B cell (primary cell): ENCODE data around the gene NFIC. TPM values are rescaled to one million over a fixed set of nuclear protein-coding genes. Genes with fewer than 3 reads are reported as not detected.
"Not testable (repeated sequence)": the region's sequence is repeated elsewhere in the genome, so short reads cannot be mapped to it uniquely, and the experiment has no call there.

Source experiments
- ATAC-seq: fragments of 200-7000 bp; cut with Tn5 transposase; one replicate; pipeline ENCODE4 v1.10.0; 2021; ENCODE audit warnings: low read depth, mild to moderate bottlenecking, moderate number of reproducible peaks, moderate library complexity
- CTCF ChIA-PET: fragments of 350-600 bp; sonication (Branson Sonifier 250); formaldehyde crosslinking; loops from one replicate; lab custom pipeline; 2021; ENCODE audit warnings: antibody characterized with exemption, inconsistent platforms; lab: Charles Lee
- POLR2A ChIA-PET: fragments of 350-600 bp; sonication (Branson Sonifier 250); formaldehyde crosslinking; loops from one replicate; lab custom pipeline; 2021; ENCODE audit warnings: antibody characterized with exemption; lab: Charles Lee
- DNase-seq: peaks from one replicate; pipeline ENCODE4 v3.0.0; 2013
- H2AFZ ChIP-seq: 2 replicates; pipeline ENCODE4 v1.6.1; 2012; ENCODE audit warnings: mild to moderate bottlenecking, low read depth, low read length; ENCODE audit not compliant: insufficient read depth, poor library complexity, severe bottlenecking
- H3K27ac ChIP-seq, 2 donors: 1 replicate in 1 of 2; 2 replicates in 1 of 2; pipeline ENCODE4 v1.5.1; 2012 to 2013; ENCODE audit warnings: low read length in 2 of 2, mild to moderate bottlenecking in 2 of 2, moderate library complexity in 1 of 2
- H3K27me3 ChIP-seq, 4 experiments: fragments of 200-600 bp in 1 of 4; sonication (generic) in 1 of 4; replicated peaks in 1 of 4; 1 replicate in 2 of 4; 2 replicates in 2 of 4; pipeline versions ENCODE4 v1.6.1 to v1.7.0; 2013 to 2016; ENCODE audit warnings: low read length in 3 of 4, mild to moderate bottlenecking in 2 of 4, mixed read lengths in 1 of 4, moderate library complexity in 1 of 4; ENCODE audit not compliant: insufficient read depth in 4 of 4, control insufficient read depth in 3 of 4; ENCODE audit errors: control extremely low read depth in 1 of 4
- H3K36me3 ChIP-seq, 2 experiments: replicated peaks in 1 of 2; 1 replicate in 1 of 2; 2 replicates in 1 of 2; pipeline versions ENCODE4 v1.6.1 to v1.7.1; 2013; ENCODE audit warnings: low read length in 1 of 2; ENCODE audit not compliant: insufficient read depth in 2 of 2, control insufficient read depth in 1 of 2; ENCODE audit errors: control extremely low read depth in 1 of 2, extremely low read depth in 1 of 2
- H3K4me1 ChIP-seq, 2 donors: fragments of 200-600 bp in 1 of 2; sonication (generic) in 1 of 2; 1 replicate in 1 of 2; 2 replicates in 1 of 2; pipeline versions ENCODE4 v1.5.1 to v1.6.1; 2013 to 2017; ENCODE audit warnings: low read length in 2 of 2; ENCODE audit not compliant: control insufficient read depth in 2 of 2, insufficient read depth in 2 of 2
- H3K4me2 ChIP-seq: replicated peaks from 2 replicates; pipeline ENCODE3; 2012; ENCODE audit warnings: mild to moderate bottlenecking, low read depth, low read length; ENCODE audit not compliant: poor library complexity, severe bottlenecking
- H3K4me3 ChIP-seq, 5 experiments: fragments of 200-600 bp in 1 of 5; sonication (generic) in 1 of 5; 1 replicate in 3 of 5; 2 replicates in 2 of 5; pipeline versions ENCODE4 v1.5.1 to v1.7.0; 2011 to 2016; ENCODE audit warnings: low read length in 4 of 5, mild to moderate bottlenecking in 4 of 5, low read depth in 2 of 5, control low read depth in 1 of 5, moderate library complexity in 1 of 5; ENCODE audit not compliant: insufficient read depth in 1 of 5; ENCODE audit errors: control extremely low read depth in 1 of 5, extremely low read depth in 1 of 5
- H3K79me2 ChIP-seq: fragments of 200-600 bp; sonication (generic); one replicate; pipeline ENCODE4 v1.6.0; 2016; ENCODE audit warnings: low read length; ENCODE audit not compliant: control insufficient read depth, insufficient read depth
- H3K9ac ChIP-seq: fragments of 200-600 bp; sonication (generic); 2 replicates; pipeline ENCODE4 v1.6.1; 2017; ENCODE audit warnings: mild to moderate bottlenecking, low read length, moderate library complexity
- H3K9me3 ChIP-seq, 3 donors: one replicate each; pipeline versions ENCODE4 v1.6.1 to v1.7.1; 2013; ENCODE audit warnings: low read length in 2 of 3; ENCODE audit not compliant: control insufficient read depth in 2 of 3, insufficient read depth in 1 of 3; ENCODE audit errors: control extremely low read depth in 1 of 3
- H4K20me1 ChIP-seq: 2 replicates; pipeline ENCODE4 v1.6.0; 2012; ENCODE audit warnings: mild to moderate bottlenecking, low read length; ENCODE audit not compliant: insufficient read depth, control insufficient read depth, poor library complexity, severe bottlenecking
- H3K27ac Mint-ChIP-seq: one replicate; pipeline ENCODE4 v1.8.0; 2021; ENCODE audit warnings: mixed read lengths
- H3K27me3 Mint-ChIP-seq: one replicate; pipeline ENCODE4 v1.8.0; 2021; ENCODE audit warnings: mixed read lengths
- H3K4me1 Mint-ChIP-seq: one replicate; pipeline ENCODE4 v1.8.0; 2021; ENCODE audit warnings: mixed read lengths
- H3K4me3 Mint-ChIP-seq: one replicate; pipeline ENCODE4 v1.8.0; 2021; ENCODE audit warnings: mixed read lengths
- H3K9me3 Mint-ChIP-seq: one replicate; pipeline ENCODE4 v1.8.0; 2022; ENCODE audit warnings: mixed read lengths; ENCODE audit not compliant: insufficient read depth
- EZH2 ChIP-seq: IDR thresholded peaks from 2 replicates; pipeline ENCODE4 v1.6.1; 2012; ENCODE audit warnings: borderline replicate concordance, low read depth, mild to moderate bottlenecking, moderate library complexity, low read length; ENCODE audit not compliant: insufficient read depth, poor library complexity, severe bottlenecking
- WGBS: methylation state at CpG from one replicate; pipeline ENCODE4 v1.1.5; 2013; ENCODE audit warnings: missing lambda C conversion rate; ENCODE audit not compliant: insufficient coverage; 5-methylcytosine and 5-hydroxymethylcytosine counted together
- intact Hi-C: fragments of 100-400 bp; cut with micrococcal nuclease; formaldehyde crosslinking; loops from one replicate; pipeline ENCODE4 v1.10.0; 2022
- polyA plus RNA-seq: library from polyadenylated mRNA; depleted of rRNA; stranded (reverse); fragments of >200 nt; gene quantifications from 2 replicates; pipeline ENCODE4 v1.2.3, GENCODE V29; 2012
- total RNA-seq, 2 donors: library from RNA; stranded (reverse); fragments of 120-200 nt in 1 of 2; gene quantifications; 1 replicate in 1 of 2; 2 replicates in 1 of 2; pipeline versions ENCODE4 v1.2.3 to v1.2.4, GENCODE V29; 2013 to 2022
- TF ChIP-seq, protein P1 (sequence below): fragments of 200-600 bp; IDR thresholded peaks from one replicate; pipeline ENCODE4 v1.8.0; 2022; ENCODE audit warnings: antibody characterized with exemption, mild to moderate bottlenecking

The NFIC gene
- total and polyA plus RNA-seq, 2 donors (not counting 1 experiment from before 2014, with no cell fraction given), result 3.8 to 23.6 TPM

DNA sequence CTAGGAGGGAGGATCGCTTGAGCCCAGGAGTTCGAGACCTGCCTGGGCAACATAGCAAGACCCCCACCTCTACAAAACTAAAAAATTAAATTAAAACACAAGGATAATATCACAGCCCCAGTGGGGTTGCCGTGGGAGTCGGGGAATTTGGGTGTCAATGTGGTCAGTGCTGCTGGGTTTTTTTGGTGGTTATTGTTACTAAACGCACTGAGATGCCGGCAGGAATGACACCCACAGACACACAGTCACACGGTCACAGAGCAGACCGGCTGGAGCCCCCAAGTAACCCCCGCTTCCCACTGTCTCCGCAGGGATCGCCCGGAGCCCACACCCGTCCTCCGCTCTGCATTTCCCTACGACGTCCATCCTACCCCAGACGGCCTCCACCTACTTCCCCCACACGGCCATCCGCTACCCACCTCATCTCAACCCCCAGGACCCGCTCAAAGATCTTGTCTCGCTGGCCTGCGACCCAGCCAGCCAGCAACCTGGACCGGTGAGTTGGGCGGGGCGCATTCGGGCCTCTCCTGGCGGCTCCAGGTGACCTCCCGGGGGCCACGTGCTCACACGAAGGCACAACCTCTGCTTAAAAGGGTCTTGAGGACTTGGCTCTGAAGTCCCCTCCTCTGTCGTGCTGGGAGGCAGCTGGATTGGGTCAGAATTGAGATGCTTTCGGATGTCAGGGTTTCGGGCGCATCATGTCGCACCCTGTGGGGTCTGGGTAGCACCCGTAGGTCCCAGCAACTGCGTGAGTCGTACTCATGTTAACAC, 86.0 kb downstream of the NFIC start:
- no peaks in the 10 kb centered on the region for H3K4me1 Mint-ChIP-seq
- H3K9me3 ChIP-seq, result no peaks in the 10 kb centered on the region

DNA sequence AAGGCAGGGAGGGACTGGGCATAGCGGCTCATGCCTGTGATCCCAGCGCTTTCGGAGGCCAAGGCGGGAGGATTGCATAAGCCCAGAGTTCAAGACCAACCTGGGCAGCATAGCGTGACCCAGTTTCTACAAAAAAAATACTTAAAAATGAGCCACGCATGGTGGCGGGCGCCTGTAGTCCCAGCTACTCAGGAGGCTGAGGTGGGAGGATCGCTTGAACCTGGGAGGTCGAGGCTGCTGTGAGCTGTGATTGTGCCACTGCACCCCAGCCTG, 86.5 kb downstream of the NFIC start:
- H3K4me3 ChIP-seq, H3K27ac ChIP-seq, H4K20me1 ChIP-seq, ATAC-seq, H3K27me3 Mint-ChIP-seq, H2AFZ ChIP-seq, H3K27ac Mint-ChIP-seq, H3K4me2 ChIP-seq, H3K4me1 ChIP-seq, intact Hi-C loops, H3K79me2 ChIP-seq, H3K4me1 Mint-ChIP-seq, H3K9me3 ChIP-seq, H3K27me3 ChIP-seq, H3K4me3 Mint-ChIP-seq, DNase-seq, H3K9ac ChIP-seq, H3K9me3 Mint-ChIP-seq, POLR2A ChIA-PET: not testable (repeated sequence)
- 100% methylated on average over 7 of the region's 10 CpGs for WGBS
- peaks cover 0 to 27% of the 10 kb centered on the region in 2 experiments for H3K36me3 ChIP-seq
- CTCF ChIA-PET, result interaction anchor here (0.6 kb wide), 1 partner anchor 20 kb away, joined by 3 read pairs; no protein-coding TSS in a partner anchor

More for the DNA sequence above, 86.0 kb downstream of the NFIC start:
- 96% methylated on average over 32 of the region's 38 CpGs for WGBS
- intact Hi-C loops, result no loop called here
- H3K36me3 ChIP-seq, result peaks cover 0 to 27% of the 10 kb centered on the region in 2 experiments
- H3K27me3 ChIP-seq, result no peaks in the 10 kb centered on the region
- H3K27ac ChIP-seq, result no peak overlapping the region
- Mint-ChIP-seq H3K9me3 (no peaks in the 10 kb centered on the region), H3K27ac (no peak overlapping the region), H3K27me3 (no peaks in the 10 kb centered on the region), H3K4me3 (no peak overlapping the region)
- CTCF ChIA-PET, result interaction anchor here (0.6 to 0.7 kb wide), 2 partner anchors 20 to 159 kb away, joined by 3 to 4 read pairs; no protein-coding TSS in a partner anchor
- H3K4me1 ChIP-seq, result no peaks in the 10 kb centered on the region
- H3K4me3 ChIP-seq, result no peak overlapping the region
- no peak overlapping the region for H3K9ac ChIP-seq
- no peaks in the 10 kb centered on the region for H3K79me2 ChIP-seq
- no peak for TF ChIP-seq EZH2
- TF ChIP-seq, protein P1, sequence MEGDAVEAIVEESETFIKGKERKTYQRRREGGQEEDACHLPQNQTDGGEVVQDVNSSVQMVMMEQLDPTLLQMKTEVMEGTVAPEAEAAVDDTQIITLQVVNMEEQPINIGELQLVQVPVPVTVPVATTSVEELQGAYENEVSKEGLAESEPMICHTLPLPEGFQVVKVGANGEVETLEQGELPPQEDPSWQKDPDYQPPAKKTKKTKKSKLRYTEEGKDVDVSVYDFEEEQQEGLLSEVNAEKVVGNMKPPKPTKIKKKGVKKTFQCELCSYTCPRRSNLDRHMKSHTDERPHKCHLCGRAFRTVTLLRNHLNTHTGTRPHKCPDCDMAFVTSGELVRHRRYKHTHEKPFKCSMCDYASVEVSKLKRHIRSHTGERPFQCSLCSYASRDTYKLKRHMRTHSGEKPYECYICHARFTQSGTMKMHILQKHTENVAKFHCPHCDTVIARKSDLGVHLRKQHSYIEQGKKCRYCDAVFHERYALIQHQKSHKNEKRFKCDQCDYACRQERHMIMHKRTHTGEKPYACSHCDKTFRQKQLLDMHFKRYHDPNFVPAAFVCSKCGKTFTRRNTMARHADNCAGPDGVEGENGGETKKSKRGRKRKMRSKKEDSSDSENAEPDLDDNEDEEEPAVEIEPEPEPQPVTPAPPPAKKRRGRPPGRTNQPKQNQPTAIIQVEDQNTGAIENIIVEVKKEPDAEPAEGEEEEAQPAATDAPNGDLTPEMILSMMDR, result no peak
- no peaks in the 10 kb centered on the region for H4K20me1 ChIP-seq
- POLR2A ChIA-PET, result interaction anchor here (0.7 kb wide), 1 partner anchor 109 kb away, joined by 11 read pairs; no protein-coding TSS in a partner anchor
- H2AFZ ChIP-seq, result no peak overlapping the region
- DNase-seq, result no peak
- no peak overlapping the region for H3K4me2 ChIP-seq
- no peak for ATAC-seq
